Inferior parietal cortex (tissue), 1 donor: Measurements from ENCODE around the gene VCY1B.
"Not testable (repeated sequence)": the region's sequence is repeated elsewhere in the genome, so short reads cannot be mapped to it uniquely, and the experiment has no call there.

ENCODE experiments used
- DNase-seq: peaks from one replicate; pipeline ENCODE4 v3.0.0-alpha.2; 2016; ENCODE audit errors: extremely low spot score

VCY1B gene

DNA sequence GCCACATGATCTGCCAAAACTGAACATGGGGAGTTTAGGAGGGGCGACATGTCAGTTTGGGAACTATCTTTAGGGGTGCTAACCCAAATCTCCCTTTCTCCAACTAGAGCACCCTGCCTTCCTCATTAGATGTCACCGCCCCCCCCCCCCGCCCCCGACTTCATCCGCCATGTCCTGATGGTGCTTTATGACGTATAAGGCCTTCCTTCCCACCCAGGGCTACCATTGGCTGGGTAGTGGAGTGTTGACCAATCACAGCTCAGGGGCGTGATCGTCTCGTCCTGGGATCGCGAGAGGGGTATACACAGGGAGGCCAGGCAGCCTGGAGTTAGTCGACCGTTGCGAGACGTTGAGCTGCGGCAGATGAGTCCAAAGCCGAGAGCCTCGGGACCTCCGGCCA lies at the start of gene VCY1B:
VCY1B (plus strand) TSS at position 301 of the 400 bp plus-strand sequence; CDS start at position 364, 63 bp downstream.
- DNase-seq = not testable (repeated sequence)

DNA sequence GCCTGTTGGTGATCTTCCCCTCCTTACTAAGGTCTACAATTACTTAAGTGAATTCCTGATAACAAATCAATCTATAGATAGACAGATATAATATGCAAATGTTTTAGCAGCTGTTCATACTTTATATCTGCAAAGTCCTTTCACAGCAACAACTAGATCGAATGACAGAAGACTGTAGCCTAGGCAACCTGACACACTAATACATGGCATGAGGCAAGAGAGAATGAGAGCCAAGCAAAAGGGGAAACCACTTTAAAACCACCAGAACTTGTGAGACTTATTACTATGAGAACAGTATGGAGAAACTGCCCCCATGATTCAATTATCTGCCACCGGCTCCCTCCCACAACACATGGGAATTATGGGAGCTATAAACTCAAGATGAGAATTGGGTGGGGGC lies 44.1 kb upstream of the VCY1B start:
- DNase-seq = not testable (repeated sequence)

DNA sequence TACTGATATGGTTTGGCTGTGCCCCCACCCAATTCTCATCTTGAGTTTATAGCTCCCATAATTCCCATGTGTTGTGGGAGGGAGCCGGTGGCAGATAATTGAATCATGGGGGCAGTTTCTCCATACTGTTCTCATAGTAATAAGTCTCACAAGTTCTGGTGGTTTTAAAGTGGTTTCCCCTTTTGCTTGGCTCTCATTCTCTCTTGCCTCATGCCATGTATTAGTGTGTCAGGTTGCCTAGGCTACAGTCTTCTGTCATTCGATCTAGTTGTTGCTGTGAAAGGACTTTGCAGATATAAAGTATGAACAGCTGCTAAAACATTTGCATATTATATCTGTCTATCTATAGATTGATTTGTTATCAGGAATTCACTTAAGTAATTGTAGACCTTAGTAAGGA lies 25.6 kb upstream of the VCY1B start:
- not testable (repeated sequence) for DNase-seq

DNA sequence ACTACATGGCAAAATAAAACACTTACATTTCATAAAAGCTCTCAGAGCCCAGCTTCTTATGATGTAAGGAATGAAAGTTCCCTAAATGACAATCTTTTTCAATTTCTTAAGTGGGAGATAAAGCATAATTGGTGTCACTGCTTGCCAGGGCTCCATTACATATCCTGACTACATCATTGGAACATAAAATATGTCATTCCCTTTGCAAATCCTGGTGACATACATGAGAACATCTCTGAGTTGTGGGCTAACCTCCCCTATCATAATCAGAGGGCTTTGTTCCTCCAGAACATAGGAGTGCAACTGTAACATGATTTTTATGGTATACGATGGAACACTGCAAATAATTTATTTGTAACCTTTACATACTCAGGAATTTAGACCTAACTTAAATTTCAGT lies 29.9 kb downstream of the VCY1B start:
- no peak for DNase-seq
